Sigmoid colon (tissue), 4 donors: Measurements from ENCODE around the gene ME3.

Experiments
- POLR2A ChIP-seq, 2 donors: fragments of 450-650 bp; IDR thresholded peaks; one replicate each; pipeline ENCODE4 v1.6.1; 2016; ENCODE audit warnings: antibody characterized with exemption in 2 of 2, mild to moderate bottlenecking in 2 of 2, moderate library complexity in 2 of 2
- POLR2AphosphoS5 ChIP-seq, 4 donors: sonication (generic); formaldehyde crosslinking; IDR thresholded peaks; one replicate each; pipeline ENCODE4 v1.6.1; 2017; ENCODE audit warnings: antibody characterized with exemption in 4 of 4

DNA sequence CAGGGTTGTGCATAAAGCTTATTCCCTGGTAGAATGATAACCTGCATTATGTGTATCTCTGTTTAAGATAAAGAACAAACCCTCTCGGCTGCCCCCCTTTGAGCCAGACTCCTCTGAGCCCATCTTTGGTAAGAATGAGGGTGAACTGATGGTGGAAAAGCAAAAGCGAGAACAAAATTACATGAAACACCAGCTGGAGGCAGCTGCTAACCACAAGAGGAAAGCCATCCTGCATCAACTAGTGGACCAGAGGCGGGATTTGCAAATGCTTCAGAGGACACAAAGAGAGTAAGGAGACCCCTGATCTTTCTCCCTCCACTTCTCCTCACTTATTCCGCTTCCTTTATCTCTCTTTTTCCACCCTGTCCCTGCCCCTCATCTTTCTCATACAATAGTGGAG, 257.4 kb downstream of the ME3 start:
- TF ChIP-seq POLR2A (IDR thresholded peaks at IDR 0.05): no peak
- no peak for TF ChIP-seq POLR2AphosphoS5 (IDR thresholded peaks at IDR 0.05)
